ENCODE results near the gene HRC.

HRC gene

GRCh38 chr19:49160450-49161189 is 5.4 kb upstream of the HRC start:
- no peak overlapping the region for H3K4me3 ChIP-seq (ENCODE audit: low read length)

GRCh38 chr19:49157445-49158224 is 2.4 kb upstream of the HRC start, which contains the start of gene TRPM4:
TRPM4 (plus strand) TSS chr19:49157792; CDS start chr19:49157867, 75 bp downstream.
- DNase-seq (ENCODE audit: low read depth) = peak; percentile 92

More at GRCh38 chr19:49160450-49161189, 5.4 kb upstream of the HRC start:
- no peak for DNase-seq (ENCODE audit: low read depth)
- TF ChIP-seq, protein P1, sequence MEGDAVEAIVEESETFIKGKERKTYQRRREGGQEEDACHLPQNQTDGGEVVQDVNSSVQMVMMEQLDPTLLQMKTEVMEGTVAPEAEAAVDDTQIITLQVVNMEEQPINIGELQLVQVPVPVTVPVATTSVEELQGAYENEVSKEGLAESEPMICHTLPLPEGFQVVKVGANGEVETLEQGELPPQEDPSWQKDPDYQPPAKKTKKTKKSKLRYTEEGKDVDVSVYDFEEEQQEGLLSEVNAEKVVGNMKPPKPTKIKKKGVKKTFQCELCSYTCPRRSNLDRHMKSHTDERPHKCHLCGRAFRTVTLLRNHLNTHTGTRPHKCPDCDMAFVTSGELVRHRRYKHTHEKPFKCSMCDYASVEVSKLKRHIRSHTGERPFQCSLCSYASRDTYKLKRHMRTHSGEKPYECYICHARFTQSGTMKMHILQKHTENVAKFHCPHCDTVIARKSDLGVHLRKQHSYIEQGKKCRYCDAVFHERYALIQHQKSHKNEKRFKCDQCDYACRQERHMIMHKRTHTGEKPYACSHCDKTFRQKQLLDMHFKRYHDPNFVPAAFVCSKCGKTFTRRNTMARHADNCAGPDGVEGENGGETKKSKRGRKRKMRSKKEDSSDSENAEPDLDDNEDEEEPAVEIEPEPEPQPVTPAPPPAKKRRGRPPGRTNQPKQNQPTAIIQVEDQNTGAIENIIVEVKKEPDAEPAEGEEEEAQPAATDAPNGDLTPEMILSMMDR (IDR thresholded peaks at IDR 0.05; ENCODE audit: insufficient read depth, low read depth, low read length, missing control alignments) = no peak

GRCh38 chr19:49155820-49156346 is 687 bp upstream of the HRC start:
- TF ChIP-seq, protein P1 (IDR thresholded peaks at IDR 0.05; ENCODE audit: insufficient read depth, low read depth, low read length, missing control alignments) = no peak
- no peak overlapping the region for H3K4me3 ChIP-seq (ENCODE audit: low read length)
- DNase-seq (ENCODE audit: low read depth) = no peak

More at GRCh38 chr19:49157445-49158224, 2.4 kb upstream of the HRC start, which contains the start of gene TRPM4:
- H3K4me3 ChIP-seq (ENCODE audit: low read length) = peak within 1 kb of the TSS; percentile 91
- TF ChIP-seq, protein P1 (IDR thresholded peaks at IDR 0.05; ENCODE audit: insufficient read depth, low read depth, low read length, missing control alignments) = no peak

- no peak overlapping the region for H3K4me3 ChIP-seq (ENCODE audit: low read length)
- no peak for DNase-seq (ENCODE audit: low read depth)
- TF ChIP-seq, protein P1 (IDR thresholded peaks at IDR 0.05; ENCODE audit: insufficient read depth, low read depth, low read length, missing control alignments) = no peak
Observed at GRCh38 chr19:49154279-49154678, 917 bp downstream of the HRC start.

DNA sequence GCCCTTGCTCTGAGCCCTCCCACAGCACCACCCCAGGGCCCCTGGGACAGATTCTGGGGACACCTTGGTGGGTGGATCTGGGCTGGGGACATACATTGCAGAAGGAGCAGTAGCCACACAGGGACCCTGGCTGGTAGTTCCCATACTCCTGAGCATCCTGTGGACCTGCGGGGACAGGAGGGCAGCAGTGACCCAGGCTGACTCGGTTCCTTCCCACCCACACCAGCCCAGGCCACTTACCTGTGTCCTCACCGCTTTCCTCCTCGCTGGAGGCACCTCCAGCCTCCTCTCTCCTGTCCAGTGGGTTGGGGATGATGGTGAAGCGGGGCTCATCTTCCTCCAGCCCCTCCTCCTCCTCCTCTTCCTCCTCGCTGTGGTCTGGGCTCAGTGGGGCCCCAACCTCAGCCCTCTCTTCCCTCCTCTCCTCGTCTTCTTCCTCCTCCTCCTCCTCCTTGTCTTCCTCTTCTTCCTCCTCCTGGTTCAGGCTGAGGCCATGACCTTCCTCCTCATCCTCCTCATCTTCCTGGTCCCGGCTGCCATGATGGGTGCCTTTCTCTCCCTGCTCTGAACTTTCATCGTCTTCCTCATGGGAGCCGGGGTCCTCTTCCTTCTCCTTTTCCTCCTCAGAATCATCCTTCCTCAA is 1.9 kb downstream of the HRC start:
- H3K4me3 ChIP-seq (ENCODE audit: low read length) = no peak overlapping the region
- TF ChIP-seq, protein P1 (IDR thresholded peaks at IDR 0.05; ENCODE audit: insufficient read depth, low read depth, low read length, missing control alignments) = no peak
- no peak for DNase-seq (ENCODE audit: low read depth)

DNA sequence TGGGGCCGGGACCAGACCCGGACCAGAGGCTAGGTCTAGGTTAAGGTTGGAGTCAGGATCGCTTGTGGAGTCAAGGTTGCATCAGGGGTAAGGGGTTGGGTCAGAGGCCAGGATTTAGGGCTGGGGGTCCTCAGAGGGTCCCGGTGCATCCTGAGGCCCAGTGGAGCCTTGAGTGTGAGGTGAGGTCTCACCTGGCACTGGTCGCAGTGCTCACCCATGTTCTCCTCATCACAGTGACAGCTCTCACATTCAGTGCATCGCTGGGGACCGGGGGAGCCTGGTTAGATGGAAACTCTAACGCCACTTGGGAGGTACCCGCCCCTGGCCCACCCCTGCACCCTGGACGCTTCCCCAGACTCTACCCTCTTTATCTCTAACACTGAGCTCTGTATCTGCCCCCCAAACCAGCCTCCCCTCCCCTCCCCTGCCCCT is 3.1 kb downstream of the HRC start:
- TF ChIP-seq, protein P1 (IDR thresholded peaks at IDR 0.05; ENCODE audit: insufficient read depth, low read depth, low read length, missing control alignments) = no peak
- H3K4me3 ChIP-seq (ENCODE audit: low read length) = no peak overlapping the region
- DNase-seq (ENCODE audit: low read depth) = no peak
